ENCODE data around the gene ADARB2.
"Not testable (repeated sequence)": the region's sequence is repeated elsewhere in the genome, so short reads cannot be mapped to it uniquely, and the experiment has no call there.

The ADARB2 gene

DNA sequence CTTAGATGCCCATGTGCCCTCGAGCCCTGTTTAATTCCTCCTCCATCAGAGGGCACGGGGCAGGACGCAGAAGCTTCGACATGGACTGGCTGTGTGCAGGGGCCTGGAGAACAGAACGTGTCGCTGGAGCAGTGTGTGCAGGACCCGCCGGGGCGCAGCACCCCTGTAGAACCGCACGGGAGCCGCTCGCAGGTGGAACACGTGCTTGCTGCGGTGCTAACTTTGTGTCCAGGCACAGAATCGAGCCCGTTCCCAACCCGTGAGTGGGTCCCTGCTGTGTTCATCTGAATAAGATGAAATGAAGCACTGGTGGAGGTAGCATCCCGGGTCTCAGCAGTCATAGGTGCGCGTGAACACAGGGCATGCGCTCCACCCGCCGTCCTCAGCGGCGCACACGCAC lies 564.2 kb downstream of the ADARB2 start:
- DNase-seq, result no peak

DNA sequence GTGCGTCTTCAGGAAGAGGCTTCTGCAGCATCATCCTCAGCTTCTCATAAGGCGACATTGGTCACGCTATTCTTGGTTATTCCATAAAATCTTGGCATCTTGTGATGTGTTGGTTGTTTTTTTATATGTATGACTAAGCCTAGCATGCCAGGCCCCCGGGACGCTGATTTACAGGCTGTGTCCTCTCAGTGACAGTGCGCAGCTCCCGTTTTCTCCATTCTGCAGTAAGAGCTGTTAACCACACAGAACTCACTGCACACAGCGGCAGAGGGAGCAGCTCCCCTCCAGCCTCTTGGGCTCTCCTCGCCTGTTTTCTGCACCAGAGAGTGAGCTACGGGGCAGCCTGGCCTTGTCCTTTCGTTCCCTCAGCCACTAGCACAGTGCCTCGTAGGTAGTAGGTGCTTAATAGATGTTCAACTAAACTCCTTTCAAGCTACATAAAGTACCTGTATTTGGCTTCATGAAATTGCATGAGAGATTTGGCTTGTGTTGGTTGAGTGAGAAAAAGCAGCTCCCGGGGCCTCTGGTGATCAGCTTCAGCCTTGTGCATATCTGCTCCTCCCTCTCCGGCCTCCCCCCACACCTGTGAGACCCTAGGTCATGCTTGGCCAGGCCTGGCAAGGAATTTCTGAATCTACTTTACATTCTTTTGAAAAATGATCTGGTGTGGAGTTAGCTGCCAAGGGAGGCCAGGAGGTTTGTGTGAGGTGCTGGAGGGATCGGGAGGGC lies 564.9 kb downstream of the ADARB2 start:
- DNase-seq, result no peak

DNA sequence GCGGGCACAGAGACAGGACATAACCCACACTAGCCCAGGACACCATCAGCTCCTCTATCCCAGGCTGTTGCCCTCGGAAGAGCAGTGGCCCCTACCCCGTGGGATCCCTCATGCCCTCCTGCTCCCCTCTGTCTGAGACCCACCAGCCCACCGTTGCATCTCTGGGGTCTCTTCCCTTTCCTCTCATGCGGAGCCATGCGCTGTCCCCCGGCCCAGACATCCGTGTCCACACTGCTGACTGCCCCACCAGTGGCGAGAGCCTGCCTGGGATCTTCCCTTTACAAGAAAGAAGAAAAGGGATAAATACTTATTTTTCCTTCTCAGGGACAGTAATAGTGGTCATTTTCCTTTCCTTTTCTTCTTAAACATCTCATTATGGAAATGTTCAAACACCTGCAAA lies 565.7 kb downstream of the ADARB2 start:
- DNase-seq, result no peak

DNA sequence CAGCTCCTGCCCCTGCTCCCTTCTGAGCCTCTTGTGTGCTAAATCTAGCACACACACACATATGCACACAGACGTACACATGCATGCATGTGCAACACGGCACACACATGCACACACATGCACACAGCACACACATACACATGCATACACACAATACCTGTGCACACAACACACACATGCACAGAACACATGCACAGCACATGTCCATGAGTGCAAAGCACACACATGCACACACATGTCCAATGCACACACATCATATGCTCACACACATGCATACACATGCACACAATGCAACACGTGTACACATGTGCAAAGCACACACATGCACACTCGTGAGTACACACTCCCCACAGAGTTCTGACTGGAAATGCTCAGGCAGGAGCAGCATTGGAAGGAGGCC lies 566.1 kb downstream of the ADARB2 start:
- no peak for DNase-seq

DNA sequence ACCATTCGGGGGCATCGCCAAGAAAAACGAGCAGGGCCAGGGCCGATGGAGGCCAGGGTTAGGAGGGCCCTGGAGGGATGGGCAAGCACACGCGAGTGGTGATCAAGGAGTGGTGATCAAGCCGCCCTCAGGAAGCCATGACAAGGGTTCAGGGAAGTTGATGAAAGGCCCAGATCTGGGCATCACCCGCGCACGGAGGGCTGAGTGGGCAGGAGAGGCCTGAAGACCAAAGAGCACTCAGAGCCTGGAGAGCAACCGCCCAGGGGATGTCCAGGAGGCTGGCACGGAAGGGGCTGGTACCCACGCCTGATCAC lies 566.5 kb downstream of the ADARB2 start:
- no peak for DNase-seq

DNA sequence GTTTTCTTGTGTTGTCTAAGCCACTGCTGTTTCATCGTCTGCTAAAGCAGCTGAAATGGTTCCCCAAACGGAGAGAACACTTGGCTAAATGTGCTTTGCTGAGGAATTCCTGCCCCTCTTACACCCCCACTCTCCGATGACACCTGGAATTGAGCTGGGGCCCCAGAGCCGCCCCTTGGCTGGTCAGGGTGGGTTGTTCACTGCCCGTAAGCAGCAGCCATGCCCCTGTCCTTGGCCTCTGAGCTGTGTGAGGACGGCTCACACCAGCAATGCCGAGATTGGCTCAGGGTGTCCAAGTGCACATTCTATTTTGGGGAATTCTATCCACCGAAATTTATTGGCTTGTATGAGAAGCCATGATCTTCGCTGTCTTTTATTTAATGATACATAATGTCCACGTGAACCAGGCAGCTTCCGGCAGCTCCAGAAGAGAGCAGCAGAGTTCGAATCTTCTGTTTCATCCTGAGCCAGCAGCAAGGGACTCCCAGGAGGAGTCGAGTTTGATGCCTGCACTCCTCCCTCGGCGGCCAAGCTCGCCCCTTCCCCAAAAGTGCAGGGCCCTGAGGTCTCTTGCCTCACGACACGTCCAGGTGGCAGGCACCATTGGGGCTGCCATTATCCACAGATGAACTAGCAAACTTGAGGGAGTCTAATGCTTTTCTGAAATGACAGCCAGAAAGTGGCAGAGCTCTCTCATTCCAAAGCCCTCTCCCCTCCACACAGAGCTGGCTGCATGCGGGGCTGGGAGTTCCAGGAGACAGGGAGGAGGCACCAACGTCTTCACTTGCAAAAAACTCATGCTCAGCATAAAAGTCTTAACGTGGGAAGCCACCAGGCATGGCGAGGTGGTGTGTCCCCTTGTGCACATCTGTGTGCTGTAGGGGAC lies 567.1 kb downstream of the ADARB2 start:
- no peak for DNase-seq

DNA sequence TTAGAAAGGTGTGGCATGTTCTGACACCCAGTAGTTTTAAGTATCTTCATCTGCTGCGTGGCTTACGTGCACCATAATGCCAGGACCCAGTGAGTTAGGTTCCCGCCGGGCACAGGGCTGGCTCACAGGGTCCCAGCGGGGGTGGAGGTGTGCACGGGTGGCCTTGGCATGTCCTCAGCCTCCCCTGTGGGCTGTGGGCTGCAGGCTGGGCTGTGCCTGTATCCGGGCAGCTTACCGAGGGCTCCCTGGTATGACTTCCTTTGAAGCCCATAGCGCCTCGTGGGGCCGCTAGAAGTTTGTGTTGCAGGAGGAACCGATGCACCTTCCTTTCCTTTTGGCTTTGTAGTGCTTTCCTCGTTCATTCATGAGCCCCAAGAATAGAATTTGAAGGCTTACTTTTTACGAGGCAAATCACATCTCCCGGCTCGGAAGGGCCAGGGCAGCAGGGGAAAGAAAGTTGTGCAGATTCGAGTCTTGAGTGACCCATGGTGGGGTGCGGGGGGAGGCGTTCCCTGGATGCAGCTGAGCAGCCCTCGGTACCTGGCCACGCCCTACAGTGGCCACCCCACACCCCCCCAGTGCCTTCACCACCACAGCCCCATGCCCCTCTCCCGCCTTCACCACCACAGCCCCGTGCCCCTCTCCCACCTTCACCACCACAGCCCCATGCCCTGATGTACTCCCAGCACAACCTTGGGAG lies 568.0 kb downstream of the ADARB2 start:
- no peak for DNase-seq

DNA sequence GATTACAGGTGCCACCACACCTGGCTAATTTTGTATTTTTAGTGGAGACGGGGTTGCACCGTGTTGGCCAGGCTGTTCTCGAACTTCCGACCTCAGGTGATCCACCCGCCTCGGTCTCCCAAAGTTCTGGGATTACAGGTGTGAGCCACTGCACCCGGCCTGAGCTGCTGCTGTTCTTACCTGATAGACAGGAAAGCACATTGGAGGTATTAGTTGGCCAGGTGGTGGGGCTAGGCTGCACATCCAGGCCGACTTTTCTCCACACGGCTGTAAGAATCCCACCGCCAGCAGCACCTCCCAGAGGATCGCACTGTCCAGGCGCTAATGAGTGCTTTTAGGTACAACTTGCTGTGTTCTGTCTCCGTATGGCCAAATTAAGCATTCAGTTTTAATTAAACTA lies 568.6 kb downstream of the ADARB2 start:
- DNase-seq, result no peak

DNA sequence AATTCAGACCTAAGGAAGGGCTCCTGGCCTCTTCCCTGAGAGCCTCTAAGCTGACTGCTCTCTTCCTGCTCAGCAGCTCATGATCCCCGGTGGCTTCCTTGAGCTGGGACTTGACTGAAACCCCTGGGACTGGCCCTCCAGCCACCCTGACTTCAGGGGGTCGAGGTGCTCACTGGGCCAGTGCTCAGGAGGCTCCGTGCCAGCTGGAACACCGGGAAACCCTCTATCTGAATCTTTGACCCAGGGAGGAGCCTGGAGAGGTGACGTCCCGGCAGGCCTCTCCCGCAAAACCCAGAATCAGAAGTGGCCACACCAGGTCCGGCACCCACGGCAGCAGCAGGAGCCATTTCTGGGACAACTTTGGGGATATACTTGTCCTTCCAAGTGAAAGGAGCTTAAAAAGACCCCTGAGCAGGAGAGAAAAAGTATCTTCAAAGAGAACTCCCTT lies 570.5 kb downstream of the ADARB2 start:
- no peak for DNase-seq

DNA sequence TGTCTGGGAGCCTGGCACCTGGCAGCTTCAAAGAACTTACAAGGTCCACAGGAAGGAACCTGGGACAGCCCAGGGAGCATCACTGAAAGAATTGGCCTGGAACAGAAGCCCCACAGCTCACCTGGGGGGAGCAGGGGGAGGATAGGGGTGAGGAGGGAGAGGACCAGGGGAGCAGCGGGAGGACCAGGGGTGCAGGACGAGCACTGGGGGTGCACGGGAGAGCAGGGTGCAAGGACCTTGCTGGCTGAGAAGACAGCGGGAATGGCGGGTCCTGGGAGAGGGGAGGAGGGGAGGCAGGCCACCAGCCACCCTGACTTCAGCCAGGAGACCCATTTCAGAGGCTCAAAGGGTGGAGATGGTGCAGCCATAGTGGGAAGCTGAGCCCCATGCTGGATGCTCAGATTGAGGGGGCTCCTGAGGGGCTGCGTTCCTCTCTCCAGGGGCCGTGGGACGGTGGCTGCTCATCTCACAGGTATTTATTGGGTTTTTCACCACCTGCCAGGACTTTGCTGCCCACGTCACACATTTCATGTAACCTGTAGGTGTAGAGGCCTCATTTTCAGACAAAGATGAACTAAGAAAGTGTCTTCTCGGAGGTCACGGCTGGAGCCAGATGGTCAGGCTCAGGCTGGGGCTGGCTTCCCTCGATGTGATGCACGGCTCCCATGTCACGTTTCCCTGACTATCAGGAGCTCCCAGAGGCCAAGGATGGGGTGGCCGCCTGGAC lies 571.1 kb downstream of the ADARB2 start:
- no peak for DNase-seq

DNA sequence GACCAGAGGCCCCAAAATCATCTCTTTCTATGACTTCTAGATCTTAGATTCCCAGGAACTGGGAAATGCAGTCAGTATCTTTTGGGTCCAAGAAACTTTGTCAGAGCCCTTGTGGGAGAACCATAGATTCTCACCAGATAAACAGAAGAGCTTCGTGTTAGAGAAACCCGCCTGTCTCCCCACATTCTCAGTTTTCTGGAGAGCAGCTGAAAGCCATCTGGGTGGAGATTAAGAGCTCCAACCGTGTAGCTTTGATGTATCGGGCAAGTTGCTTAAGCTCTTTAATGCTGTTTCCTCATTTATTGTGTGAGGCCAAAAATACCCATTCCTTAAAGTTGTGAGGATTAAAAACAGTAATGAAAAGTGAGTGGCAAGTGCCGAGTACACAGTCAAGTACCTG lies 573.5 kb downstream of the ADARB2 start:
- DNase-seq, result no peak

DNA sequence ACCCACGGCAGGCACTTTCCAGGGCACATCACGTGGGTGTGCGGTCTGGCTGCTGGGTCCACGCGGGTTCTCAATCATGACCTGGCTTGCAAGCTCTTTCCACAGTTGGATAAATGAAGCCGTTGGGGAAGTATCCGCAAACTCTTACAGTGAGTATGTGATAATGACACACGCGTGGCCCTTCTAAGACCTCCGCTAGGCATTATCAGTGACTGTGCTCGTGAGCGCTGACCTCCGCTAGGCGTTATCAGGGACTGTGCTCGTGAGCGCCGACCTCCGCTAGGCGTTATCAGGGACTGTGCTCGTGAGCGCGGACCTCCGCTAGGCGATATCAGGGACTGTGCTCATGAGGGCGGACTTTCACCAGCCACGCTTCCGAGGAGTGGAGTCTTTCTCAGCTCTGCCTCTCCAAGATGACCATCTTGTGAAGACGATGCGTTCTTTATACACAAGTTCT lies 574.1 kb downstream of the ADARB2 start:
- DNase-seq, result no peak

DNA sequence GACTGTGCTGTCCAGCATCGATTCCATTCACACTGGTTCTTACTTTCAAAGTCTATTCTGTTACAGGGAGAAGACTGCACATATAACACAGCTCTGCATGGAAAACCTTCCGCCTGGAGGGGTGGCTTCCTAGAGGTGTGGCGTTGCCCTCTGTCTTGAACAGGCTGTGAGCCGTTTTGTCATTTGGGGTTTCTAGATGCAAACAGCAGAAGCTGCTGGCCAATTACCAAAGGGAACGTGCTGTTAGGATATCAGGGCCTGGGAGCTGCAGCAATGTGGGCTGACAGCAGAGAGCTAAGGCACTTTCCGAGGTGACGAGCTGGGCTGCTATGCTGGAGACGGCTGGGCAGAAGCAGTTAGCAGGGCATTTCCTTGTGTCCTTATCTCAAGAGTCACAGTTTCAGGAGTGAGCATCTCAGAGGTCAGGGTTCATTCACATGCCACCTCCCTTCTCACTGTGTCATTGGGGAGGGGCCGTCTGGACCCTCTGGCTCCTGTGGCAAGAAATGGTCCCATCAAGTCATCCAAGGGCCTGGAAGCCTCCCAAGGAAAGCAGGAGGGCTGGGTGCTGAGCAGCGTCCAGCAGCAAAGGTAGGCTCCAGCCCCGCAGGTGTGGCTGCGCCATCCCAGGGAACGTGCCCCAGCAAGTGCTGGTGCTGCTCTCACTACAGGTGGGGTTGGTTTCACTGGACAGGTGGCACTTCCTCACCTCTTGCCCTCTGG lies 574.7 kb downstream of the ADARB2 start:
- no peak for DNase-seq

DNA sequence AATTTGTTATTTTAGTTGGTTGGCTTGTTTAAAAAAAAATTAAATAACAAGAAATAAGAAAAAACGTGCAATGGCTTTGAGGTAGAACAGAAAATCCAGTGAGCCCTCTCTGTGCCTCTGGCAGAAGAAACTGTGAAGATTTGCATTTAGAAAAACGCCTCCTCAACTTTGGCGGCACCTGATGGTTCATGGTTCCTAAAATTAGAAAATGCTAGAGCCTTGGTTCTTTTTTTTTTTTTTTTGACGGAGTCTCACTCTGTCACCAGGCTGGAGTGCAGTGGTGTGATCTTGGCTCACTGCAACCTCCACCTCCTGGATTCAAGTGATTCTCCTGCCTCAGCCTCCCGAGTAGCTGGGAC lies 576.0 kb downstream of the ADARB2 start:
- DNase-seq, result not testable (repeated sequence)

DNA sequence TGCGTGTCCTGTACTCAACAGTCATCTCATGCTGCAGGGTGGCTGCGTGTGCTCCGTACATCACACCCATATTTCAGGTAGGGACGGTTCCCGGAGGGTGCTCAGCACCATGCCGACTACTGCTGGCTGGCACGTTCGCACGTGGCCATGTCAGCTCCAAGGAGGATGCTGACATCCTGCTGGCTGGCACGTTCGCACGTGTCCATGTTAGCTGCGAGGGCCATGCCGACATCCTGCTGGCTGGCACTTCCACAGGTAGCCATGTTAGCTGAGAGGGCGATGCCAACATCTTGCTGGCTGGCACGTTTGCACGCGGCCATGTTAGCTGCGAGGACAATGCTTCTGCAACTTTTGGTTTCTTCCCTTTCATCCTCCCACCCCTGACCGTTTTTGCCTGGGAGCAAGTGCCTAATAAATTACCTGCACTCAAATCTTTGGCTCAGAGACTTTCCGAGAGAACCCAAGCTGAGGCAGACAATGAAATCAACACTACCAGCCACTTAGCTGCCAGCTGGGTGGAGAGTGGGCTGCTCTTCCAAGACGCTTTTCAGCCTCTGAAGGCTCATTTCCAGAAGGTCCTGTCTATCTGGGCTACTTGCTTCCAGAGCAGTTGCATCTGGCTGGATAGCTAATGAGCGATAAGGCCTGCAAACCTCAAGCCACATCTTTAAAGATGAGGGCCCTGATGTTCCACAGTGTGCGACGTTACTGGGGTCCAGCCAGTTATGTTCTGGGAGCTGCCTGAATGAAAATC lies 576.6 kb downstream of the ADARB2 start:
- DNase-seq, result no peak

DNA sequence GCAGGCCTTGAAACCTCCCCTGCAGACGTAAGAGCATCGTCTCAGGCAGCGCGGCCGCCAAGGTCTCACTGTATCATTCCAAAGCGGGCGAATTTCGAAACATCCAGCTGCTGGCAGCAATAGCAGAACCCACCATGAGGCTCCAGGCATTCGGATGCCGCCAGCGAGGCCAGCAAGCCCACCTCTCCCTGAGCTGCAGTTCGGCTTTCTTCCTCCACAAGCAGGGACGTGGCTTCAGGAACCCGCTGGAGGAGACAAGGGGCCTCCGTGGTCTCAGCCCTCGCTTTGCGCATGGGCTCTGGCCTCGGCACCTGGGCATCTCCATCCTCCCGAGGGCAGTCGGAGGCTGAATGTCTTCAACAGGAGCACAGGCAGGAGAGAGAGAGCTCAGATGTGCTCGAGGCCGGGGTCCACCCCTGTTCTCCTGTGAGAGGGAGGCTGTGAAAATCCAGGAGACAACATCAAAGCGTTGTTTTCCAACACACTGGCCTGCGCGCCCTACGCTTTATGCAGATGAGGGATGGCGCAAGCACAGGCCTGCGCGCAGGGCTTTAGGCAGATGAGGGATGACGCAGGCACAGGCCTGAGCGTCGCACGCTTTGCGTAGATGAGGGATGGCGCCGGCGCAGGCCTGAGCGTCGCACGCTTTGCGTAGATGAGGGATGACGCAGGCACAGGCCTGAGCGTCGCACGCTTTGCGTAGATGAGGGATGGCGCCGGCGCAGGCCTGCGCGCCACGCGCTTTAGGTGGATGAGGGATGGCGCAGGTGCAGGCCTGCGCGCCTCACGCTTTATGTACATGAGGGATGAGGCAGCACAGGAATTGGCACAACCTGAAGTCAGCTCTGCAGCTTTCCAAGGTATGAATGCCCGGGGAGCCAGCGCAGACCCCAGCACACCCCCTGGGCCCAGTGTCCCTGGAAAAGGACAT lies 577.9 kb downstream of the ADARB2 start:
- DNase-seq, result no peak

DNA sequence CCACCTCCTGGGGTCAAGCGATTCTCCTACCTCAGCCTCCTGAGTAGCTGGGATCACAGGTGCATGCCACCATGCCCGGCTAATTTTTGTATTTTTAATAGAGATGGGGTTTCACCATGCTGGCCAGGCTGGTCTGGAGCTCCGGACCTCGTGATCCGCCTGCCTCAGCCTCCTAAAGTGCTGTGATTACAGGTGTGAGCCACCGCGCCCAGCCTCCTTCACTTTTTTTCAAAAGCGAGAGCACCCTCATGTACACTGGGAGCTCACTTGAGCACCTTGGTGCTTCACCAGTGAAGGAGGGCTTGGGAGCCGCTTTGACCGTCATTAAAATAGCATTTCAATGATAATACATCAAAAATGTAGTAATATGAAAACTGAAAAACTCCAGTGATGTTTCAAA lies 578.8 kb downstream of the ADARB2 start:
- not testable (repeated sequence) for DNase-seq

DNA sequence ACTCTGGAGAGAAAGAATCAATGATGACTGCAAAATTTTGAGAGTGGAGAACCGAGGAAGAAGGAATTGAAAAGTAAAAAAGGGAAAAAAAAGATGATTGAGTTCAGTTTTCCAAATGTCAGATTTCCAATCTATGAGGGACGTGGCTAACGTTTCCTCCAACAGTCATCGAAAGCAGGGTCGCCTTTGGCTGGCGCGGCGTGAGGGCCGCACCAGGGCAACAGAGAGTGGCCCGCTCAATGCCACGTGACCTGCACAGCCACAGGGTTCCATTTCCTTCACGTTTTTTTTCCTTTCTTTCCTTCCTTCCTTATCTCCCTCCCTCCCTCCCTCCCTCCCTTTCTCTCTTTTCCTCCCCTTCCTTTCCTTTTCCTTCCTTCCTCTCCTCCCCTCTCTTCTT lies 579.3 kb downstream of the ADARB2 start:
- DNase-seq, result no peak

DNA sequence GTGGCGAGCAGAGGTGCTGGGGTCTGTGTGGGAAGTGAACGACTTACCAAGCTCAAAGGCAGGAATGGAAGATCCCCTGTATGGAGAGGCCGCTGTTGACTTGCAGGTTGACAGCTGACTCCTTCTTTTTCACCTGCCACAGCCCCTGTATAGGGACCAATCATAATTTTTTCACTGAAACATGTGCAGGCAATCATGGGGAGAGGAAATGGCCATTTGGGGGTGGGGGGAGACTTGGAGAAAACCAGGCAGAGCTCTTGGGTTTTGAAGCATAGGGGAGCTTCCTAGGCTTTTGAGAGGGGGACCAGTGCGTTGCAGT lies 579.8 kb downstream of the ADARB2 start:
- DNase-seq, result no peak

DNA sequence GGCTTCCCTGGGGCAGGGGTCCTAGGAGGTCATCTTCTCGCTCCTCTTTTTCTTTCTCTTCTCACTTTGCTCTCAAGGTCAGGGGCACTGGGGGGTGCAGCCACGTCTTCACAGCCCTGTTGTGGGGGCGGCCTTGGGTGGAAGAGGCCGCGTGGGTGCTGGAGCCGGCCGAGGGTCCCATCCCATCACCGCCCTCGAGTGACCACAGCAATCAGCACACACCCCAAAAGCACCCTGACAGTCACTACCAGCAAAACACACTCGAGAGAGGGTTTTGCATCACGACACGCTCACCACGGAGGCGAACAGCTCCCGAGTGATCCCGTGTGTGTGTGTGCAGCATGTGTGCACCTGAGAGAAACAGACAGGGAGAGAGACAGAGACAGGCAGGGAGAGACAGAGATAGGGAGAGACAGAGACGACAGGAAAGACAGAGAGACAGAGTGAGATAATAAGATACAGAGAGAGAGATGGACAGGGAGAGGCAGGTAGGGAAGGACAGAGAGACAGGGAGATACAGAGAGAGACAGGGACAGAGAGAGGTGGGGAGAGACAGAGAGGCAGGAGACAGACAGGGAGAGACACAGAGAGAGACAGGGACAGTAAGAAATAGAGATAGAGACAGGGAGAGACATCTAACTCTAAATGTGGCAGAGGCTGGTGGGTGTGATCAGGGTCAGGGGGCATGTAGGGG lies 580.3 kb downstream of the ADARB2 start:
- DNase-seq, result no peak

Data from stimulated activated CD4-positive, alpha-beta T cell treated with anti-CD3 and anti-CD28 coated beads, Interleukin-1b, Interleukin-23, amount 100 ng/mL, for 48 hours (primary cell).